Panc1 (cell line): ENCODE results near the gene BCL2L1. TPM values are rescaled to one million over a fixed set of nuclear protein-coding genes. Genes with fewer than 3 reads are reported as not detected.

Experiments
- ATAC-seq: fragments of 200-7000 bp; cut with Tn5 transposase; 2 replicates; pipeline ENCODE4 v1.9.1; 2020; ENCODE audit warnings: mild to moderate bottlenecking, moderate library complexity
- BruUV-seq: library from RNA; stranded (reverse); fragments of 400-500 nt; replicated peaks from 2 replicates; lab custom pipeline; 2021; lab: Mats Ljungman, UMichigan
- CTCF ChIA-PET: fragments of 300-600 bp; sonication (Branson Sonifier 250); formaldehyde crosslinking; loops from one replicate; lab custom pipeline; 2022; ENCODE audit warnings: antibody characterized with exemption; lab: Charles Lee
- POLR2A ChIA-PET: fragments of 300-600 bp; sonication (Branson Sonifier 250); formaldehyde crosslinking; loops from one replicate; lab custom pipeline; 2022; ENCODE audit warnings: antibody characterized with exemption; lab: Charles Lee
- DNase-seq: peaks from one replicate; pipeline ENCODE4 v3.0.0-alpha.2; 2010; ENCODE audit warnings: low read depth, low spot score
- H3K27ac ChIP-seq: 2 replicates; pipeline ENCODE4 v1.5.1; 2011; ENCODE audit warnings: mild to moderate bottlenecking, low read length, inconsistent platforms
- H3K27me3 ChIP-seq: fragments of 200-500 bp; sonication (Bioruptor generic); 2 replicates; pipeline ENCODE4 v1.6.0; 2014; ENCODE audit warnings: low read length, inconsistent platforms; ENCODE audit not compliant: control insufficient read depth, insufficient read depth
- H3K36me3 ChIP-seq: fragments of 200-500 bp; sonication (Bioruptor generic); 2 replicates; pipeline ENCODE4 v1.5.1; 2014; ENCODE audit warnings: inconsistent platforms, mild to moderate bottlenecking, low read length, moderate library complexity; ENCODE audit not compliant: control insufficient read depth, insufficient read depth
- H3K4me1 ChIP-seq: 2 replicates; pipeline ENCODE4 v1.5.1; 2011; ENCODE audit warnings: inconsistent platforms, mild to moderate bottlenecking, low read length, moderate library complexity; ENCODE audit not compliant: control insufficient read depth, insufficient read depth
- H3K4me3 ChIP-seq, 2 experiments: 2 replicates each; pipeline ENCODE4 v1.5.1; 2011 to 2012; ENCODE audit warnings: low read depth in 2 of 2, low read length in 2 of 2, mild to moderate bottlenecking in 2 of 2, inconsistent platforms in 1 of 2, moderate library complexity in 1 of 2
- H3K9me3 ChIP-seq: fragments of 200-500 bp; sonication (Bioruptor generic); 2 replicates; pipeline ENCODE4 v1.5.1; 2014; ENCODE audit warnings: low read depth, mild to moderate bottlenecking, inconsistent platforms, low read length, moderate library complexity; ENCODE audit not compliant: control insufficient read depth, insufficient read depth
- POLR2AphosphoS5 ChIP-seq: IDR thresholded peaks from 2 replicates; pipeline ENCODE4 v1.6.1; 2012; ENCODE audit warnings: mild to moderate bottlenecking, low read depth, low read length, moderate library complexity
- REST ChIP-seq, 2 experiments: IDR thresholded peaks; 2 replicates each; pipeline ENCODE4 v1.6.1; 2011 to 2012; ENCODE audit warnings: low read depth in 2 of 2, control low read depth in 1 of 2, low read length in 1 of 2, mild to moderate bottlenecking in 1 of 2, moderate library complexity in 1 of 2; ENCODE audit not compliant: insufficient read depth in 1 of 2
- SIN3A ChIP-seq: IDR thresholded peaks from 2 replicates; pipeline ENCODE4 v1.6.1; 2012; ENCODE audit warnings: low read depth, mild to moderate bottlenecking, low read length, moderate library complexity, borderline replicate concordance; ENCODE audit not compliant: insufficient read depth
- TCF7L2 ChIP-seq: IDR thresholded peaks from 2 replicates; pipeline ENCODE4 v1.6.1; 2011; ENCODE audit warnings: mild to moderate bottlenecking, low read depth, low read length, inconsistent platforms
- in situ Hi-C: cut with HindIII; loops from 2 replicates; pipeline ENCODE4 v1.10.0; 2016; ENCODE audit warnings: low sequenced_read_pairs, low pct_unique_long_range_greater_than_20kb
- intact Hi-C: fragments of 100-400 bp; cut with micrococcal nuclease; formaldehyde crosslinking; loops from one replicate; pipeline ENCODE4 v1.10.0; 2022; ENCODE audit not compliant: unreplicated experiment
- total RNA-seq: library from RNA; stranded (reverse); gene quantifications from one replicate; pipeline ENCODE4 v1.2.1, GENCODE V29; 2021; ENCODE audit not compliant: unreplicated experiment
- TF ChIP-seq, protein P1 (sequence below): fragments of 450-650 bp; IDR thresholded peaks from 2 replicates; pipeline ENCODE4 v1.5.1; 2017; ENCODE audit warnings: mild to moderate bottlenecking

The BCL2L1 gene
- total RNA-seq, 1 experiment from 2014 or later, result 150 TPM

DNA sequence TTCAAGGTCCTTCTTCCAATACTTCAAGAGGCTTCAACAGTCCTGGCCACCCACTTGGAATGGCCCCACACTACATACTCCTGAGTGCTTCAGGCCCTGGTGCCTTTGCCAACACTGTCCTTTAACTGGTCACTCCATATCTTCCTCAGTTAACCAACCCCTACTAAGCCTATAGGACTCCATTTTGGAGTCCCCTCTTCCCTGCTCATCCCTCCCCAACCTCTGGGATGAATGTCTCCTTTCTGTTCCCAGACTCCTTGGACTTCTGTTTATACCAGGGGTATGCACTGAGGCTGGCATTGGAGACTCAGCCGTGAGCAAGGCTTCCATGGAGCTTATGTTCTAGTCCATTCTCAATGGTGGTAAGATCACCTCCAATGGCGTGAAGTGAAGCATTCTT, 51.3 kb downstream of the BCL2L1 start:
- H3K4me1 ChIP-seq, result peaks cover 48% of the 10 kb centered on the region
- CTCF ChIA-PET, result no interaction called here
- H3K36me3 ChIP-seq, result no peaks in the 10 kb centered on the region
- in situ Hi-C loops, result no loop called here
- BruUV-seq, result no TSS peak
- POLR2A ChIA-PET, result interaction anchor here (0.7 kb wide), 1 partner anchor 22 kb away, joined by 6 read pairs; no protein-coding TSS in a partner anchor
- no peak overlapping the region for H3K4me3 ChIP-seq
- H3K27me3 ChIP-seq, result no peaks in the 10 kb centered on the region
- intact Hi-C loops, result no loop called here
- no peaks in the 10 kb centered on the region for H3K9me3 ChIP-seq
- DNase-seq, result no peak
- H3K27ac ChIP-seq, result peak overlapping the region; percentile 5; the same call in 1 of the 2 replicates
- ATAC-seq, result no peak
- TF ChIP-seq SIN3A (no peak), REST (IDR thresholded peaks at IDR 0.05; ENCODE audit: insufficient read depth in 1 of 2, low read depth in 2 of 2, low read length in 1 of 2) (no peak), TCF7L2 (no peak), POLR2AphosphoS5 (no peak)
- TF ChIP-seq, protein P1, sequence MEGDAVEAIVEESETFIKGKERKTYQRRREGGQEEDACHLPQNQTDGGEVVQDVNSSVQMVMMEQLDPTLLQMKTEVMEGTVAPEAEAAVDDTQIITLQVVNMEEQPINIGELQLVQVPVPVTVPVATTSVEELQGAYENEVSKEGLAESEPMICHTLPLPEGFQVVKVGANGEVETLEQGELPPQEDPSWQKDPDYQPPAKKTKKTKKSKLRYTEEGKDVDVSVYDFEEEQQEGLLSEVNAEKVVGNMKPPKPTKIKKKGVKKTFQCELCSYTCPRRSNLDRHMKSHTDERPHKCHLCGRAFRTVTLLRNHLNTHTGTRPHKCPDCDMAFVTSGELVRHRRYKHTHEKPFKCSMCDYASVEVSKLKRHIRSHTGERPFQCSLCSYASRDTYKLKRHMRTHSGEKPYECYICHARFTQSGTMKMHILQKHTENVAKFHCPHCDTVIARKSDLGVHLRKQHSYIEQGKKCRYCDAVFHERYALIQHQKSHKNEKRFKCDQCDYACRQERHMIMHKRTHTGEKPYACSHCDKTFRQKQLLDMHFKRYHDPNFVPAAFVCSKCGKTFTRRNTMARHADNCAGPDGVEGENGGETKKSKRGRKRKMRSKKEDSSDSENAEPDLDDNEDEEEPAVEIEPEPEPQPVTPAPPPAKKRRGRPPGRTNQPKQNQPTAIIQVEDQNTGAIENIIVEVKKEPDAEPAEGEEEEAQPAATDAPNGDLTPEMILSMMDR, result no peak

- Histone ChIP-seq H3K9me3 (no peaks in the 10 kb centered on the region), H3K36me3 (no peaks in the 10 kb centered on the region), H3K4me1 (peaks cover 41% of the 10 kb centered on the region), H3K4me3 (no peak overlapping the region), H3K27me3 (no peaks in the 10 kb centered on the region), H3K27ac (peak overlapping the region; percentile 34; the same call in 1 of the 2 replicates)
- TF ChIP-seq REST (IDR thresholded peaks at IDR 0.05; ENCODE audit: insufficient read depth in 1 of 2, low read depth in 2 of 2, low read length in 1 of 2) (no peak; a peak in 1 of 4 replicates), POLR2AphosphoS5 (no peak; the same call in 1 of the 2 replicates), TCF7L2 (no peak), SIN3A (no peak)
- TF ChIP-seq, protein P1, result no peak
- CTCF ChIA-PET, result interaction anchor here (1.5 kb wide), 1 partner anchor 9 kb away, joined by 5 read pairs; no protein-coding TSS in a partner anchor
- POLR2A ChIA-PET, result interaction anchor here (0.6 kb wide), 1 partner anchor 60 kb away, joined by 3 read pairs; no protein-coding TSS in a partner anchor
- intact Hi-C loops (no loop called here), in situ Hi-C loops (no loop called here)
- ATAC-seq, result peak; percentile 18; the same call in 1 of the 2 replicates
- no TSS peak for BruUV-seq
- DNase-seq, result no peak
Observed at GRCh38 chr20:31670371-31671228, 52.1 kb downstream of the BCL2L1 start.
